ENCODE measurements around the gene CHML.

CHML gene

GRCh38 chr1:241642593-241642944 lies 2.4 kb upstream of the CHML start:
- Histone ChIP-seq H3K27me3 (ENCODE audit: insufficient read depth, low read length, poor library complexity, severe bottlenecking) (no peaks in the 10 kb centered on the region), H3K4me3 (ENCODE audit: low read length, poor library complexity, severe bottlenecking) (no peak overlapping the region), H3K36me3 (ENCODE audit: insufficient read depth, low read length) (no peaks in the 10 kb centered on the region), H3F3A (ENCODE audit: low read depth) (no peaks in the 10 kb centered on the region), H3K79me2 (ENCODE audit: insufficient read depth, low read length) (peaks cover 16% of the 10 kb centered on the region; the same call in 1 of the 2 replicates), H2AFZ (ENCODE audit: low read length) (no peak overlapping the region), H3K9me2 (replicated peaks; ENCODE audit: low read depth, low read length) (no peaks in the 10 kb centered on the region), H3K4me2 (ENCODE audit: low read depth, low read length, poor library complexity, severe bottlenecking) (no peak overlapping the region), H4K20me1 (ENCODE audit: insufficient read depth, low read length, poor library complexity, severe bottlenecking) (no peaks in the 10 kb centered on the region), H3K9ac (ENCODE audit: low read depth, low read length, poor library complexity, severe bottlenecking) (no peak overlapping the region), H3K4me1 (ENCODE audit: insufficient read depth, low read length, poor library complexity, severe bottlenecking) (peaks cover 9% of the 10 kb centered on the region), H3K9me3 (ENCODE audit: insufficient read depth, low read depth, low read length) (no peaks in the 10 kb centered on the region)
- TF ChIP-seq EZH2phosphoT487 (IDR thresholded peaks at IDR 0.05; ENCODE audit: borderline replicate concordance): no peak
- no peak for TF ChIP-seq CTCF (conservative IDR thresholded peaks at IDR 0.05; ENCODE audit: low read length)

GRCh38 chr1:241641773-241642592 lies 1.8 kb upstream of the CHML start:
- no peak for TF ChIP-seq EZH2phosphoT487 (IDR thresholded peaks at IDR 0.05; ENCODE audit: borderline replicate concordance)
- TF ChIP-seq CTCF (conservative IDR thresholded peaks at IDR 0.05; ENCODE audit: low read length): no peak
- Histone ChIP-seq H3K4me3 (ENCODE audit: low read length, poor library complexity, severe bottlenecking) (no peak overlapping the region), H3K4me1 (ENCODE audit: insufficient read depth, low read length, poor library complexity, severe bottlenecking) (peaks cover 13% of the 10 kb centered on the region), H2AFZ (ENCODE audit: low read length) (no peak overlapping the region), H3K9me3 (ENCODE audit: insufficient read depth, low read depth, low read length) (no peaks in the 10 kb centered on the region), H4K20me1 (ENCODE audit: insufficient read depth, low read length, poor library complexity, severe bottlenecking) (no peaks in the 10 kb centered on the region), H3K79me2 (ENCODE audit: insufficient read depth, low read length) (peaks cover 16% of the 10 kb centered on the region; the same call in 1 of the 2 replicates), H3K9me2 (replicated peaks; ENCODE audit: low read depth, low read length) (no peaks in the 10 kb centered on the region), H3K4me2 (ENCODE audit: low read depth, low read length, poor library complexity, severe bottlenecking) (no peak overlapping the region), H3K27me3 (ENCODE audit: insufficient read depth, low read length, poor library complexity, severe bottlenecking) (no peaks in the 10 kb centered on the region), H3F3A (ENCODE audit: low read depth) (no peaks in the 10 kb centered on the region), H3K36me3 (ENCODE audit: insufficient read depth, low read length) (no peaks in the 10 kb centered on the region), H3K9ac (ENCODE audit: low read depth, low read length, poor library complexity, severe bottlenecking) (no peak overlapping the region)

- TF ChIP-seq CTCF (conservative IDR thresholded peaks at IDR 0.05; ENCODE audit: low read length) (no peak), EZH2phosphoT487 (IDR thresholded peaks at IDR 0.05; ENCODE audit: borderline replicate concordance) (no peak)
- Histone ChIP-seq H3K9me3 (ENCODE audit: insufficient read depth, low read depth, low read length) (no peaks in the 10 kb centered on the region), H3K36me3 (ENCODE audit: insufficient read depth, low read length) (no peaks in the 10 kb centered on the region), H3K4me3 (ENCODE audit: low read length, poor library complexity, severe bottlenecking) (peak overlapping the region; percentile 56), H3F3A (ENCODE audit: low read depth) (no peaks in the 10 kb centered on the region), H3K9me2 (replicated peaks; ENCODE audit: low read depth, low read length) (no peaks in the 10 kb centered on the region), H3K27me3 (ENCODE audit: insufficient read depth, low read length, poor library complexity, severe bottlenecking) (no peaks in the 10 kb centered on the region), H3K9ac (ENCODE audit: low read depth, low read length, poor library complexity, severe bottlenecking) (no peak overlapping the region), H4K20me1 (ENCODE audit: insufficient read depth, low read length, poor library complexity, severe bottlenecking) (no peaks in the 10 kb centered on the region), H2AFZ (ENCODE audit: low read length) (peak overlapping the region; percentile 82), H3K4me2 (ENCODE audit: low read depth, low read length, poor library complexity, severe bottlenecking) (peak overlapping the region; percentile 44), H3K4me1 (ENCODE audit: insufficient read depth, low read length, poor library complexity, severe bottlenecking) (peaks cover 13% of the 10 kb centered on the region), H3K79me2 (ENCODE audit: insufficient read depth, low read length) (peaks cover 16% of the 10 kb centered on the region; the same call in 1 of the 2 replicates)
Measured at GRCh38 chr1:241640867-241641622, 876 bp upstream of the CHML start.
